IPS DF 4.7 (cell line): ENCODE data around the gene KRT76.

Experiments used
- DNase-seq: peaks from one replicate; pipeline ENCODE4 v3.0.0-alpha.2; 2013; ENCODE audit warnings: low spot score; ENCODE audit errors: extremely low read depth

Gene KRT76

GRCh38 chr12:52776913-52777395 lies at the start of gene KRT76:
TSS of gene KRT76 (minus strand) at chr12:52777345. CDS start at chr12:52777291, 54 bp downstream.
- no peak for DNase-seq

GRCh38 chr12:52825961-52826360 lies 48.8 kb upstream of the KRT76 start:
- DNase-seq: no peak

GRCh38 chr12:52824741-52825410 lies 47.7 kb upstream of the KRT76 start:
- no peak for DNase-seq

DNA sequence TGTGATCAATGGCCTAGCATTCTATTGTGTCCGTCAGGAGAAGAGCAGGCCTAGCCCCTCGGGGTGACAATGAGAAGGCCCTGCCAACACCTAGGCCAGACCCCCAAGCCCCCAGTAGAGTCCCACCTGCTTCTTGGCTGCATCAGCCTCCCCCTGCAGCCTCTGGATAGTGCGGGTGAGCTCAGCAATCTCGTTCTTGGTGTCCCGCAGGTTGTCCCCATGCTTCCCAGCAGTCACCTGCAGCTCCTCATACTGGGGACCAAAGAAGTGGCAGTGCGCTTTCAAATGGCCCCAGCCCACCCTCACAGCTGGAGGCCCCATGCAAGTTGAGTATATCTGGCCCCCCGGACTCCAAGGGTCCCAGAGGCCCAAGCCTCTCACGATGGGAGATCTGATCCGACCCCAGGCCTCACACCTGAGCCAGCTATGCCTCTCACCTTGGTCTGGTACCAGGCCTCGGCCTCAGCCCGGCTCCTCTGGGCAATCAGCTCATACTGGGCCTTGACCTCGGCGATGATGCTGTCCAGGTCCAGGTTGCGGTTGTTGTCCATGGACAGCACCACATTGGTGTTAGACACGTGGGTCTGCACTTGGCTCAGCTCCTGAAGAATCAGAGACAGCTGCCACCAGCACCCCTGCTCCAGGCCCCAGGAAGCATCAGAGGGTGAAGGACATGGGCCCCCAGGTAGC lies 46.8 kb upstream of the KRT76 start:
- DNase-seq: no peak

DNA sequence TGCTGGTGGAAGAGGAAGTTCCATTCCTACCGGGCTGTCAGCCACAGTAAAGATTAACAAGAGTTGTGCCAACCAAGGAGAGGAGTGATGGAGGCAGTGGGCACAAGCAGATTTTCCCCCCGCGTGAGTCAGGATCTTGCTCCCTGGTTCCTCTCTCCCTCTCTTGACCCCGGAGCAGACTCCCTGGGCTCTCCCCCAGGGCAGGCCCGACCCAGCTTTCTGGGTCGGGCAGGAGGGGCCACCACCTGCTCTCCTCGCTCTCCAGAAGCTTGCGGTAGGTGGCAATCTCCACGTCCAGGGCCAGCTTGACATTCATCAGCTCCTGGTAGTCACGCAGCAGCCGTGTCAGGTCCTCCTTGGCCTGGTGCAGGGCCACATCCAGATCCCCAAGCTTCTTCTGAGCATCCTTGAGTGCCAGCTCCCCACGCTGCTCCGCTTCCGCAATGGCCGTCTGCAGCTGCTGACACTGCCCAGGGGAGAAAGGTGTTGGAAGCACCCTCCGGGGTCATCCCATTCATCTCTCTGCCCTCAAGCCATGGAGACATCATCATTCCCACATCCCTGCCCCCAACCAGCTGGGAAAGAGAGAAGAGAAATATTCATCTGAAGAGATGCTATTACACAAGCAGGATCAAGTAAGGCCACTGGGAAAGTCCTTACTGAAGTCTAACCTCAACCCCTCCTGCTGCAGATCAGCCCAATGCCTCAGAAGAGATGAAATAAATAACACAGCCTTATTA lies 45.8 kb upstream of the KRT76 start:
- no peak for DNase-seq

GRCh38 chr12:52821826-52822660 lies 44.9 kb upstream of the KRT76 start:
- no peak for DNase-seq

DNA sequence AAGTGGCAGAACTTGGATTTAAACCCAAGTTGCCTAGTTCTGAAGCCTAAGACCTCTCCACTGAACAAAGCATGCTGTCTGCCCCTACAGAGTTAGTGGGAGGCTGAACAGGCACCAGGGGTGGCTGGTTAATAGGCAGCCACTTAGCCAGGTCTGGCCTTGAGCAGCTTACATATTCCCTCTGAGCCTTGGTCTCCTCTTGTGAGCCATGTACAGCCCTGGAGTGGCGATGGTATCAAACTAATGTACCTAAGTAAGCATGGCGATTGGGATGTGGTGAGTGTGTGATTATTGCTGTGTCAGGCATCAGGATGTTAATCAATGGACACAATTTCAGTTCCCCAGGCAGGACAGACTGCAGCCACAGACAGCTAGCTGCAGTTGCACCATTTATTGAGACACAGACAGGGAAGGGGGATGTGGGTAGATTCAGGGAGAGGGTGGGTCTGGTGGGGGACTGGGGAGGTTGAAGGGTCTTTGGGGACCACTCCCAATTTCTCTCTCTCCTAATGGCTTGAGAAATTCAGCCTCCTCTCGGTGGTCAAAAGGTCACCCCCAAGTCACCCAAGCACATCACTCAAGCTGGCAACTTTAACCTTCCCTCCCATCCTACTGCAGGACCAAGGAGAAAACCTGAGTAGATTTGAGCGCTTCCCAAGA lies 44.1 kb upstream of the KRT76 start:
- DNase-seq: no peak

- no peak for DNase-seq
These were observed 43.4 kb upstream of the KRT76 start for GRCh38 chr12:52820521-52820920.

GRCh38 chr12:52819731-52820510 lies 42.8 kb upstream of the KRT76 start:
- DNase-seq: no peak

DNA sequence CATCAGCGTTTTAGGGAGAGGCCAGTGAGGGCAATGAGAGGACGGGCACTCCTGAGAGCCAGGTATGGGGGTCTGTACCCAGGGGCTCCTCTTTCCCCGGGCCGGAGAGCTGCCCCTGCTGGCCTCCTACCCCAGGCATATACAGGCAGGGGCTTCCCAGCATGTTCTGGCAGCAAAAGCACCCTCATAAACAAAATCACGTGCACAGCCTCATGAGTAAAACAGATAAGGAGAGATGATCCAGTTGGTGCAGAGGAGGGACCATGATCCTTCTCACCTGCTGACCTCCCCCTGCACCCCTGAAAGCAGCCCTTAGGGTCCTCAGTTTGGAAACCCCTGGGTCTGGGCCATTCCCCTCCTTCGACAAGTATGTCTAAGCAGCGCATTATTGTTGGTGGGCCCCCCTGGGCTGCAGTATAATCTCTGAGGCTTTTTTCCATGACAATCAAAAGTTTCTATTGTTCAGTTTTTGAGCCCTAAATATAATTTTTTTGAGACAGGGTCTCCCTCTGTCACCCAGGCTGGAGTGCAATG lies 41.8 kb upstream of the KRT76 start:
- no peak for DNase-seq

DNA sequence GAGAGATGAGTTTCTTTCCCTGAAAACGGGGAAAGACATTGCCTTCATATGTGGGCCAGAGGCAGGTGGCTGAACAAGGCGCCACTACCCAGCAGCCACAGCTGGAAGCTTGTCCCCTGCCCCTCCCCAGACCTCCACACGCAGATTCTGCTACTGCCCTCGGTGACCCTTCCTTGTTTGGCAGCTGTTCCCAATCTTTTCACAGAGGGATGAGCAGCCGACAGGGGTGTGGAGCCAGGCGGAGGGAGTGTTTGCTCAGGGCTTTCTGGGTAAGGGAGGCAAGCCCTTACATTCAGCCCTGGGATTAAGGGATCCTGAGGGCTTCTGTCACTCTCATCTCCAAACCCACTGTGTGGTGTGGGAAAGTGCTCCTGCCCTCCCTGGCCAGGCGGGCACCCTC lies 41.2 kb upstream of the KRT76 start:
- no peak for DNase-seq

DNA sequence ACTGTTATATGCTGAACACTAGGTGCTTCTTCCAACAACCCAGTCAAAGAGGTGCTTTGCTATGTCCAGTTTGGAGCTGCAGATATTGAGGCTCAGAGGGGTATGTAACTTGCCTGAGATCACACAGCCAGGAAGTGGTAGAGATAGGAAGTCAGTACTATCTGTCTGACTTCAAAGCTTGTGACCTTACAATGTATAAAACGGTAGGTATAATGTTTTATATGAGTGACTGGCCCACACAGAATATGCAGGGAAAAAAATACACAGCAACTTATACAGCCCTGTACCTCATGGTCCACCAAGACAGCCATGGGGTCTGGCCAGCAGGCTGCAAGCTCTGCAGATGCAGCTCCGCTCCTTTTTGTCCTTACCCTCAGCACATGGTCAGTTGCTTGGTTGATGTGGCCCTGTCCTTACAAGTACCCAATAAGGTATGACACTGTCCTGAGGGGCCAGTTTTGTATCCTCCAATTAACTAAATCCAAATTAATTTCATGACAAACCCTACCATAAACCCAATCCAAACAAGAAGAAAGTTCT lies 40.6 kb upstream of the KRT76 start:
- no peak for DNase-seq

- no peak for DNase-seq
These were observed 40.0 kb upstream of the KRT76 start for GRCh38 chr12:52817003-52817698.

GRCh38 chr12:52815676-52816588 lies 38.8 kb upstream of the KRT76 start:
- no peak for DNase-seq

GRCh38 chr12:52815161-52815560 lies 38.0 kb upstream of the KRT76 start:
- no peak for DNase-seq

DNA sequence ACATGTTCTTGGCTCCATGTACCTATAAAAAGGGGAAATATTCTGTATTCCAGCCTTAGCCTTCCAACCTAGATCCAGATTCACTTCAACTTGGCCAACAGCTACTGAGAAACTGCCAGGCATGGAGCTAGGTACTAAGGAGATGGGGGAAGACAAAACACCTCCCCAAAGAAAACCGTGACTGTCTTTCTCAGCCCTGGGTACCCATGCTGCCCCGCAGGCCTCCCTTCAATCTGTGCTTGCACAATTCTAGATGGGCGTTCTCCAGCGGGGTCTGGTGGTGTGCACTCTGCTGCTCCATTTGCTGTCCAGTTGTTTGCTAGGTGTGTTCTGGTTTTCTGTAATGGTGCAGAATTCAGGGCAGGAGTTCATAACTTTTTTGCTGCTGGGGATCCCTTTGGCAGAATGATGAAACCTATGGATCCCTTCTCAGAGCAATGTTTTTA lies 37.6 kb upstream of the KRT76 start:
- no peak for DNase-seq

DNA sequence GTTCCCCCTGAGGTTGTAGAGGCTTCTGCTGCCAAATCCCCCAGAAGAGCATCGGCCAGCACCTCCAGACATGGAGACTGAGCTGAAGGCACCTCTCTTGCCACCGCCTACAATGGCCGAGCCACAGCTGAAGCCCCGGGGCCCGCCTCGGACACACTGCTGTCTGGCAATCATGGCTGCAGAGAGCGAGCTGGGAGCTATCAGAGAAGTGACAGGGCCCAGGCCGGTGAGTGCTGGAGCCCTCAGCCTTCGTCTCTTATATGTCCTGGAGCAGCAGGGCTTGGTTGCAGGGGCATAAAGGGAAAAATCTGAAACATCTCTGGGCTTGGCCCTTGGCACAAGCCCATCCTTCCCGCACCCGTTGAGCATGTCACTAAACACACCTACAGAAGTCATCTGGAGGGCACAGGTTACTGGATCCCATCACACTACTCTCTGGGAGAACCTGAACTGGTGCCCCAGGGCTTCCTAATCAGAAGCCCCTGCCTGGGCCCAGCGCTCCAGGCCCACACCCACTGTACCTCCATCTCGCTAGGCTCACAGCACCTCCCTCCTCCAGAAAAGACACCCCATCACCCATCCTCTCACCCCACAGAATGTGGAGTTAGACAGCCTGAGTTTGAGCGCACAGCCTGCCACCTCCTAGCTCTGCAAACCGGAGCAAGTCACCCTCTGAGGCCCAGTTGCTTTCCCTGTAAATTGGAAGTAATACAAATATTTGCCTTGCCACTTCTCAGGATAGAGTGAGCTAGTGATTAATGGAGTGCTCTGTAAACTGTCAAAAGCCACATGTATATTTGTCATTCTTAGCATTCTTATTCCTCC lies 37.0 kb upstream of the KRT76 start, which contains the start of gene KRT4:
Gene KRT4, minus strand, starts transcription at position 232 of the 825 bp plus-strand sequence. Its CDS starts 58 bp downstream, at position 174.
- no peak for DNase-seq
